HG03175 (cell line): Measurements from ENCODE around the gene PRRT4.

Experiments used
- ATAC-seq: cut with Tn5 transposase; IDR thresholded peaks from one replicate; pipeline ENCODE4 v1.9.1; 2021; ENCODE audit warnings: mild to moderate bottlenecking, moderate library complexity; ENCODE audit not compliant: unreplicated experiment

Gene PRRT4

DNA sequence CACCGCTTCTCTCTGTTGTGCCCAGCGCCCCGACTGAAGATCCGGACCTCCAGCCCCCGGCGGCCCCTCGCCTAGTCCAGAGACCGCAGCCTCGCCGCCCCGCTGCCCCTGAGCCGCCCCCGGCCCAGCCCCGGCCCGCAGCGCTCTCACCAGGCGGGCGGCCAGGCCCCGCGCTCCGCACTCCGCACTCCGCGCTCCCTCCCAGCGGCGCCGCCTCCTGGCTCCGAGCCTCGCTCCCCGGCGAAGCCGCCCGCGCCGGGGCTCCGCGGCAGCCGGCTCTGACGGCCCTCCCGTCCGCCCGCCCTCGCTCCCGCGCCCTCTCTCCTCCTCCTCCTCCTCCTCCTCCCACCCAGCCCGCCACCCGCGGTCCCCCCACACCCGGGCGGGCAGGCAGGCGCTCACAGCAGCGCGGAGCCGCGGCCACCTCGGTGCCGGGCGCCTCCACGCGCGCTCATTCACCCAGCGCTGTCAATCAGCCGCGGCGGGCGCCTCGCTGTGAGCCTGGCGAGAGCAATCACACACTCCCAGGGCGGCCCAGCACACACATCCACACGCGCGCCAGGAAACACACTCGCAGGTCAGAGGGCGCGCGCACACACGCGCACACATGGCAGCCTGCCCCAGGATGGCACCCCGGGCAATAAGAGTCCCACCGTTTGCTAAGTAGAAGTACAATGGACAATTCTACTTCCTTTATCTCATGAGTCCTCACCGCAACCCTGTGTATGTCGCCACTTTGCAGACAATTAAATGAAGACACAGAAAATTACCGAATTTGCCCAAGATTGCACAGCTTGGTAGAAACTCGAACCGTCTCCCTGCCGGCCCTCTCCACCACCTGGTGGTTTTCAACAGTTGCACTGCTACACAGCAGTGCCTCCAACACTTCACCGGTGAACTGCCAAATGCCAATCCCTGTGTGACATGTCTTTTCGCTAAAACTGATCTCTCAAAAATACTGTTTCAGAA, at the start of gene PRRT4:
TSS of gene PRRT4 (minus strand) at position 280 of the 969 bp plus-strand sequence.
- no peak for ATAC-seq

DNA sequence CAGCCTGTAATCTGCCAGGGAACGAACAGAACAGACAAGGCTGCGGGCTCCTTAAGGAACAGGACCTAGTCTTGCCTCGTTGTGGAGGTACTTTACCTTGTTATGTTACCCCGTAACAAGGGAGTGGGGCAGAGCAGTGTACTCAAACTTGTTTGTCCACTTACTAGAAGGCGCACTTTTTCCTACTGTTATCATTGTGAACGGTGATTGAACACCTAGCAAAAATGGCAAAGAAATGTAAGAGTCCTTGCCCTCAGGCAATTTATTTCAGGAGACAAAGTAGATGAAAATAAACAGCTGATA, 48.9 kb upstream of the PRRT4 start:
- ATAC-seq: no peak

DNA sequence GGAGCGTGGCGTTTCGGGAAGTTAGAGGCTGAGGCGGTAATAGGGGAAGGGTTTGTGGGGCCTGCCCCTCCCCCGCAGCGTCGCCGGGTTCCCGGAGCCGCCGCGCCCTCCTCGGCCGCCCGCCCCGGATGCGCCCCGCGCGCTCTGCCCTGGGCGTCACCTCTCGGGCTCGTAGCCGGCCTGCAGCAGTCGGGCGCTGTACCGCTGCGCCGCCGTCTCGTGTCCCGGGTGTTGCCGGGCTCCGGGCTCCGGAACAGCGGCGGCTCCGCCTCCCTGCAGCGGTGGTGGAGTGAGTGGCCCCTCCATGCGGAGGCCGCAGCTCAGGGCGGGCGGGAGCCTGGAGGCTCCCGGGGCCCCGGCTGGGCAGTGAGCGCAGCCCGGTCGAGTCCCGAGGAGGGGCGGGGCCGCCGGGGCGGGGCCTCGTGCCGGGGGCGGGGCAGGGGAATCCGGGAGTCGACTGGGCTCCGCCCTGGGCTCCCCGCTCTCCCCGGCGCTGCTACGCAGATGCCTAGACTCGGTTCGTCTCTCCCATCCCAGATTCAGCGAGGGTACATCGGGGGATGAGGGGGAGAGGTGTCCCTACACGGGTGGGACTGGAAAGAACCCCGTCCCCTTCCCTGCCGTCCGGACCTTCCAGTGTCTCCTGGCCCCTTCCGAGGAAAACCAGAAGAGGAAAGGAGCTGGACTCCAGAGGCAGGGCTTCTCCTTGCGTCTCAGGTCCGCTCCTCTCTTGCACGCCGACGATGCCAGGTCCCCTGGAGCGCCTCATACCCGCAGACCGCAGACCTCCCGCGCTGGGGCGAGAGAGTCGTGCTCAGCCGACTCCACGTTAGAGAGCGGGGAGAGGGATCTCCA, 48.3 kb upstream of the PRRT4 start, which contains the start of gene IMPDH1:
TSS of gene IMPDH1 (minus strand) at position 387 of the 855 bp plus-strand sequence. CDS start at position 306, 81 bp downstream.
- ATAC-seq: peak; percentile 75

DNA sequence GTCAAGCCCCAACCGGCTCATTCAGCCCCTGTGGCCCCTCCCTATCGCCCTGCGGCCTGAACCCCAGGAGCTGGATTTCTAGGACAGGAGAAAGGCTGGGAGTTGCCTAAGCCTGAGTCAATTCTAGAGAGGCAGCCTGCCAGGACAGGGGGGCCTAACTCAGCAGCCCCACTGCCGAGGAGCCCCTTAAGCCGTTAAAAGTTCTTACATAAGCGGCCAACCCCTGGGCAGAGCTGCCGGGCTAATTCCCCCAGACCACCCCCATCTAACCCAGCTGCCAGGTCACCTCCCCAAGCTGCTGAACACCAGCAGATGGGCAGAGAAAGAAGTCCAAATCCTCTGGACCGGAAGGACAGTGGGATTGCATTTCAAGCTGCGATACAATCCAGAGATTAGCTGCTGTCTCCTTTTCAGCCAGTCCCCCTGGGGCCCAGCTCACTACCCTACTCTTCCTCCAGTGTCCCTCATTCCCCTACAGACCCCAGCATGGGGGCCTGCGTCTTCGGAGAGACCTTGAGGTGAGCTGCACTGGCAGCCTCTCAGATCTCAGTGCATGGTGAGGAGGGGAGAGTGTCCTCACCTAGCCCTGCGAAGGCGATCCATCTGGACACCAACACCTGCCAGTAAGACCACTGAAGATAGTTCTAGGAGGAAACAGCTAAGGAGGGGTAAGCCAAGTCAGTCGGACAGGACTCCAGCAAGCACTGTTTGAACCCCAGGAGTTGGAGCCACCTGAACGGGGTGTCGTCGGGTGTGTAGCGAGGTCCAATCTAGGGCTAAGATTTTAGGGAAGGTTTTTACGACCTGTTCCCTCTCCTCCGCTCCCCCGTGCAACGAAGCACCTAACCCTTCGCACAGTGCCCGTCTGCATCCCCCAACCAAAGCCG, 47.5 kb upstream of the PRRT4 start:
- no peak for ATAC-seq

DNA sequence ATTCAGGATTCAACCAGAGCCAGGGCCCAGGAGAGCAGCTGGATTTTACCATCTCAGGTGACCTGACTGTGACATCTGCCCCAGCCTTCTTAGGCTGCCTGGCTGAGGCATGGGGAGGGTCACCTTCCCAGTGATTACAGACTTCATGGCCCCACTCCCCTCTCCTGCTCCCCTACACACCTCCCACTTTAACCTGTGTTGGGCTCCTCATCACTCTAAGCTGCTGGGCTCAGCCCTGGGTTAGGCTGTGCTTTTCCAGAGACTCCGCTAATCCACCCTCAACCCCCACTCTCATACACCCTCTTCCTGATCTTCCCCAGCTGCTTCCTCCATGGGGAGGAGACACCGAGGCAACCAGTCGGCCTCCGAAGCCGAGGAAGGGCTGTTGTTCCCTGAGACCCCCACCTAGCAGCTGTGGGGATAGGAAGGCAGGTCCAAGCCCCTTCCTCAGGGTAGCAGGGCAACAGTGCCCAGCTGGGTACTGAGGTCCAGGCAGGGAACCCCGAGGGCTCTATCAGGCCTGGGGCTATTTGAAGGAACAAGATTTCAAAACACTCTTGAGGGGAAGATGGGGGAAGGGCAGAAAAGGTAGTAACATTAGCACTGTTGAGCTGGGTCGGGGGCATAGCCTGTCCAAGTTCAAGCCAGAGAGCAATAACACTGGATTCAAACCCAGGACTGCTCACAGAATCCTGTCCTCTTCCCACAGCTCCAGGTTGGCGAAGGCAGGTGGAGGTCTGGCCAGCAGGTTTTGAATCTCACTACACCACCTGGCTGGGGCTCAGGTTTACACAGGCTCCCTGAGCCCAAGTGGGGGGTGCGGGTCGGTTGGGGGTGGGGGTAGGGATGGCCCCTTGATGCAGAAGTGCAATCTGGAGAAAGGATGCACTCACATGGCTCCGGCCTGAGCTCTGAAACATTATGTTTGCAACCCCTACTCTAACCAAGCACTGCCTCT, 46.5 kb upstream of the PRRT4 start:
- ATAC-seq: no peak

DNA sequence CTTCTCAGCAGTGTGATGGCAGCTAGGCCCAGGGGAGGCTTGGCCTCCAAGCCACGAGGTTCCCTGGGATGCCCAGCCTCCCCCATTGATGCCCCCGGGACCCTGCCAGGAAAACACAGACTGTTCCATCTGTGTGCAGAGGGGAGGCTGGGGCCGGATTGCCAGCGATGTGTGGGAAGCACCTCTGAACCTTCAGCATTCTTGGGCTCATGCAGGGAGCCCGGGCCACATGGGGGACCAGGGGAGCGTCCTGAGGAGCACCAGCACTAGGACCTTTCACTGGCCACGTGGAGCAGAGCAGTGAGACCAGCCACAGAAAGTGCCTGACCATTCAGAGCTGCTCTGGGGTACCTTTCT, 45.7 kb upstream of the PRRT4 start:
- no peak for ATAC-seq

DNA sequence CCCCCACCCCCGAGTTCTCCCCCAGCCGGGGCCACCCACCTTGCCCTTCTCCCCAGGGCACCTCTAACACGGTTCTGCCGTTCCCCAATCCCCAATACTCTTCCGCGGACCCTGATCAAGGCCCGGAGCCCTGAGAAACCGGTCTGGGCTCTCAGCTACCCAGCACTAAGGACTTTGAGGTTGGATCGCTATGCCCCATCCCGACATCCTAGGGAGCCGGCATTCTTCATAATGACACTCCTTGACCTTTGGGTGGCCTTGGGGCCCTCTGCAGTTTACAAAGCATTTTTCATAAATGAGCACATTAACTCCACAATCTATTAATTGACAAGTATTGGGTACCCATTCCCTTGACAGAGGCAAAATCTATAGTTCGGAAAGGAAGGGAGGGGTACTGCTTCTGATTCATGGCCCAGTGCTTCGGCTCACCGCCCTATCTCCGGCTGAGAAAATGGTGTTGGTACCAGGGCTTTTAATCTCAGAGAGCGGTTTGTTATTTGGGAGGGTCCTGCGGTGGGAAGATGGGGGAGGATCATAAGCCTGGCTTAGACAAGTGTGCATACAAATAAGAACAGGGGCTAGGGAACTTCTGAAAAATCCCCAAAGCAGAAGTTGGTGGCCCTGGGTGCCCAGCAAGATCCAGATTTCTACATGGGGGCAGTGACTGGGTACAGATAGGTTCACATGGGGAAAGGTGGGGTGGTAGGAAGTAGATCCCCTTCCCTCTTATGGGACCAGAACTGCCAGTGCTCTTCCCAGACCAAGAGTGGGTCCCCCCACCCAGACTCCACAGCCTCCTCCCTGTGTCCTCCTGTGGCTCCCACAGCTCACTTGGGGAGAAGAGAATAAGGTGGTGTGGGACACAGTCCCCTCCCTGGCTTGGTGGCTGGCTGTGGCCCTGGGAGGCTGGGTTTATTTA, 45.1 kb upstream of the PRRT4 start:
- ATAC-seq: no peak

DNA sequence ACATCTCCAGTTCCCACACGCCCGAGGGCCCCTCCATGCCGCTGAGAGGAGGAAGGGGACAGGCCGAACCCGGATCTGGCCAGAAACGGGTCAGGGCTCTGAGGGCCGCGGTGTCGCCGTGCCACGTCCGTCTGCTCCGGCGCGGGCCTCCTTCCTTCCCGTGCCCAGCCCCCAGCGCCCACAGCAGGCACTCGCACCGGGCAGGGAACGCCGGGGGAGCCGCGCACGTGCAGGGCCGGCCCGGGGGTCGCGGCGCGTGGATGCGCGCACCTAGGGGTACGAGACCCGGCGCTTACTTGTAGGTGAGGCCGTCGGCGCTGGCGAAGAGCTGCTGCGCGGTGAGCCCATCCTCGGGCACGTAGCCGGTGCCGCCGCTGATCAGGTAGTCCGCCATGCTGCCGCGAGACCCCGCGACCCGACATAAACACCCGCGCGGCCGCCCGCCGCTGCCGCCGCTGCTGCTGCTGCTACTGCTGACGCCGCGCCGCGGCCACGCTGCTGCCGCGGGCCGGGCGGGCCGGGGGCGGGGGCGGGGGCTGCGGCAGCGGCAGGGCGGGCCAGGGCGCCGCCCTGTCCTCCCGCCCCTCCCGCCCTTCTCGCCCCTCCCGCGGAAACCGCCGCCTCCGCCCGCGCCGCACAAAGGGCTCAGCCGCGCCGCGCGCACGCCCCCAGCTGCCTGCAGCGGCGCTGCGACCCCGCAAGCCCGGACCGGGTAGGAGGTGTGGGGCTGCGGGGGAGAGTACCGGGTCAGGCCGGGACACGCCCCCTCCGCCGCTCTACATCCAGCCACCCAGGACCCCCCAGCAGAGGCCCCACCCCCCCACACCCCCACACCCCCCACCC, 44.2 kb upstream of the PRRT4 start:
- ATAC-seq: peak; percentile 23

DNA sequence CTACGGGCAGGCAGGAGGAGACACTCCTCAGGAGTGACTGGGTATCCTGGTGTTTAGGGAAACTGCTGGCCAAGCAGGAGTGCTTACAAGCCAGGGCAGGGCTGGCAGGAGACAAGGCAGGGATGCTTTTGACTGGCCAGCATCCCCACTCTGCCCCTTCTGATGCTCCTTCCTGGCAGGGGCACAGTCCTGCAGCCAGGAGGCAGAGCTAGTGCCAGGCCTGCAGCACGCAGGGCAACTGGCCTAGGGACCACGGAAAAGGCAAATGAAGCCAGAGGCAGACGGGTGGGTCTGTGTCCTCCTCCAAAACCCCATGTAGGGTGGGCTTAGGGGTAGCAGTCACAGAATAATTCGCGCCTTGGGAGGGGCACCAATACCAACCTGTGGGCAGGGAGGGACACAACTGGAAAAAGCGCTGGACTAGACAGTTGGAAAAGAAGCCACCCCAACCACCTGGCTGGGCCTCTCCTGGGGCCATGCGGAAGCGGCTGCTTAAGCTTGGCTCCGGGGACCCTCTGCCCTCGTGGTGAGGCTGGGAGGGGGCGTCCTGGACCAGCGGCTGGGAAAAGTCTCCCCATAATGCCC, 43.5 kb upstream of the PRRT4 start:
- ATAC-seq: no peak

DNA sequence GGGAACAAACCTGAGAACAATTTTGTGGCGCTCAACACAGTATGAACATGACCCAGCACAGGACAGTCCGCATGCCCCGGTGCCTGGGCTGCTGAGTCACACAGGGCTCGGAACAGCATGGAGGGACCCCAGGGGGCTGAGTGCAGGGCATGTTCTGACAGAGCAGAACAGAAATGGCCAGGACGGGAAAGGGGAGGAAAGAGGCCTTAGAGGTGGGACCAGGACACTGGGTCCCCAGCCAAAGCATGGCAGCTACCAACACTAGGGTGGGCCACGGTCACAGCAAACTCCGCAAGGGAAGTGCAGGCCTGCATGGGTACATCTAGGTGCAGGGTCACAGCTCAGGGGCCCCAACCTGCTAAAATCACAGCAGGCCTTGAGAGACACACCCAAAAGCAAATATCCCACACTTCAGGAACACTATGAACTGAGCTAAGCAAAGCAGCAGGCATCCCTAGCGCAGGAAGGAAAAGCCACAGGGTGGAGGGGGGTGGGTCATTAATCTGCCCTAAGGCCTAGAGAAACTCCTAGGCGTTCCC, 42.7 kb upstream of the PRRT4 start:
- ATAC-seq: no peak

DNA sequence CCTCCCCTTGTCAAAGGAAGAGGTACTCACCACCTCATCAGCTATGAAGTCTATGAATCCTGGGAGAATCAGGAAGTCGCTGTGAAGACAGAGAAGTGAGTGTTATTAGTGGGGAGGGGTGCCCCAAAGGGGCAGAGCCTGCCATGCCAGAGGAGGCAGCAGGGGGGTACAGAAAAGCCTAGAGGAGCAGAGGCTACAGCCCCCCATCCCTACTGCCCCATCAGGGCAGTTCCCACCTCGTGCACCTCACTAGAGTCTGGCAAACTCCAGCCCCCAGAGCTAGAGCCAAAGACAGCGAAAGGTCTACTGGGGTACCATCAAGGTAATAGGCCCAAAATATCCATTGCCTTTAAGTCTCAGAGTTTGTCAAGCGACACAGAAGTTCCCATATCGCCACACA, 42.2 kb upstream of the PRRT4 start:
- no peak for ATAC-seq

DNA sequence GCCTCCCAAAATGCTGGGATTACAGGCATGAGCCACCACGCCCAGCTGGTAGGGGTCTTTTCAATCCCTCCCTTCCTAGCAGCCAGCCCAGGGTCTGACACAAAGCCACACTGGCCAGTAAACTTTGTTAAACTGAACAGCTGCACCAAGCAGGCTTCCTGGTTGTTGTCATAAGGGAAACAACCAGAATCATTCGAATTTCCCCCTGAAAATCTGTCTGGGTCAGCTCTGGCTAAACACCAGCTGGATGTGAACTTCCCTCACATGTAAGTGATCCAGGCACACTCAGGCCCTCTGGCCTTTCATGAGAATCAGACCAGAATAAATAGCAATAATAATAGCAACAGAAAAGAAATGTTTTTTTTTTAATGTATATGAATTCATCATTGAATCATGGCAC, 40.9 kb upstream of the PRRT4 start:
- no peak for ATAC-seq

DNA sequence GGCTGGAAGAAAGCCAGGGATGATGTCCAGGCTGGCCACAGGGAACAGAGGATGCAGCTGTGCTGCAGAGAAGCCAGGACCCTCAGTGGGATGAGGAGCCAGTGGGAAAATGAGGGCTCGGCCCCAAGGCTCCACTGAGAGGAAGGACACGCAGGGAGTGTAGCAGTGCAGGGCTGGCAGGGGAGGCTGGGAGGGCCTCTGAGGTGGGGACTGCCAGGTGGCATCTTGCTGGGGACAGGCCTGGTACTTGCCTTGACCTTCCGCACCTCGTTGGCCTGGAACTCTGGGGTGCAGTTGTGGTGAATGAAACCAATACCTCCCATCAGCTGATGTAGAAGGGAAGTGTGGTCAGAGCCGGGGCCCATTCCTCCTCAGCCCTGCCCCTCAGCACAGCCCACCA, 39.1 kb upstream of the PRRT4 start:
- no peak for ATAC-seq

DNA sequence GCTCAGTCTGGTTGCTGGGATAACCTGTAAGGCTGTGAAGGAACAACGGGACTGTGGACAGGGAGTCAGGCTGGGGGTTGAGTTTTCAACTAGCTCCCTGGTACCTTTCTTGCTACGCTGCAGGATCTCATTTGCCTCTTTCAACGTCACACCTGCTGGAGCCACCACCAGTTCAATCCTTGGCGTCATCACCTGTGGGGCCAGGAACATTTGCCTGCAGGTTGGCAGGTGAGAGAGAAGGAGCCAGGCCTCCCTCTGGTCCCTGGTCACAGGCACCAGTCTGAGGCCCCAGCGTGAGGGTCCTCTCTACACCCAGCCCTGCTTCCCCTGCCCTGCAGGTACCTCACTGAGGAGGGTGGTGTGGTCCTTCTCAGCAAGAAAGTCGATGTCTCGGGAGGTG, 38.5 kb upstream of the PRRT4 start:
- no peak for ATAC-seq

DNA sequence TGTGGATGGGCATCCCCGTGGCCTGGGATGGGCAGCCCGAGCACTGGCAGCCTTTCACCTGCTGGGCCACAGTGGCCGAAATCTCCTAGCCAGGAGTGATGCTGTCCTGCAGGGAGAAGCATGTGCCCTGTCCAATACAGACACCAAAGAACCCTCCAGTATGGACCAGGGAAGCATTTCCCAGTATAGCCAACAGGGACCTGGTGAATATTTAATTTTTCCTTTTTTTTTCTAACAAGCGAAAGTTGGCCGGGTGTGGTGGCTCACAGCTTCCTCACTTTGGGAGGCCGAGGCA, 37.3 kb upstream of the PRRT4 start:
- no peak for ATAC-seq

DNA sequence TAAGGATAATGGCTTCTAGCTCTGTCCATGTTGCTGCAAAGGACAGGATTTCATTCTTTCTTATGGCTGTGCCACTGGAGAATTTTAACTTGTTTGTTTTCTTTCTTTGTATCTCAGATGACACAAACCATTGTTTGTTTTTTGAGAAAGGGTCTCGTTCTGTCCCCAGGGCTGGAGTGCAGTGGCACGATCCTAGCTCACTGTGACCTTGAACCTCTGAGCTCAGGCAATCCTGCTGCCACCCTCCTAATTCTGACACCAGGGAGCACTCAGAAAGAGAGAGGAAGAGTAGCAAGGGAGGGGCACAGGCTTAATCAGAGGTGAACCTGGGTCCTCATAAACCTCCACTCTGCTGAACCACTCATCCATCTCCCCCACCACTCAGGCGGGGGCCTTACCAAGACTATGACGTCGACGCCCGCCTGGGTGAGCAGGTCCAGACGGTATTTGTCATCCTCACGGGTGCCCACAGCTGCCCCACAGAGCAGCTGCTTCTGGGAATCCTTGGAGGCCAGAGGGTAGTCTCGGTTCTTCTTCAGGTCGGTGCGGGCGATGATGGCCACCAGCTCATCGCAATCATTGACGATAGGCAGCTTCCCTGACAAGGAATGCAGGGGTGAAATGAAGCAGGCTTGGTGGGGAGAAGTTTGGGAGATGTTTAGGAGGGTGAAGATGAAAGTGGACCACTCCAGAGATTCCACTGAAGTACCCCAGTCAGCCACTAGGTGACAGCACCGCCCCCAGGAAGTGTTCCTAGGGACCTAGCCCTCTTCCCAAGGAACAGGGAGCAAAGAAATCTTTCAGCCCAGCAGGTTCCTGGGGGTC, 36.7 kb upstream of the PRRT4 start:
- no peak for ATAC-seq

DNA sequence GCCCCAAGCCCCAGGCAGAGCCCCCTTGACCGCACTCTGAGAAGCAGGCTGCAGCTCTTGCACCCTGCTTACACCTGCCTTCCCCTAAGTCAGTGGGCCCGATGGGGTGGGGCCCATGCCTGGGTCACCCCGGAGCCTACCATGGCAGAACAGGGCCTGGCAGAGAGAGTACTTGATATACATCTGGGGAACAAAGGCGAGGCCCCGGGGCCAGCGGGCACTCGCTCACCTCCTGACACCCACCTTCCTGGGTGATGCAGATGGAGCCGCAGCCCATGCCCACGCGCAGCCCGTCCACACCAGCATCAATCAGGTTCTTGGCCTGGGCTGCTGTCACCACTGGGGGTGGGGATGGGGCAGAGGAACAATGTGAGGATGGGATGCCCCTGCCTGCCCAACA, 34.9 kb upstream of the PRRT4 start:
- ATAC-seq: no peak
